GM18861 (cell line): Measurements from ENCODE around the gene WRAP73.

Source experiments
- ATAC-seq: cut with Tn5 transposase; IDR thresholded peaks from one replicate; pipeline ENCODE4 v1.9.1; 2021; ENCODE audit not compliant: unreplicated experiment

WRAP73 gene

GRCh38 chr1:3614755-3615742, 34.9 kb downstream of the WRAP73 start:
- ATAC-seq: no peak

- no peak for ATAC-seq
These were observed 37.8 kb downstream of the WRAP73 start for GRCh38 chr1:3612123-3612522.

- no peak for ATAC-seq
These were observed 38.5 kb downstream of the WRAP73 start, which contains the start of gene MEGF6 for GRCh38 chr1:3611170-3612019. Gene MEGF6, minus strand, starts transcription at chr1:3611508. Its CDS starts 240 bp downstream, at chr1:3611268.

GRCh38 chr1:3610527-3611169, 39.3 kb downstream of the WRAP73 start:
- ATAC-seq: no peak

GRCh38 chr1:3609769-3610526, 40.0 kb downstream of the WRAP73 start:
- no peak for ATAC-seq

- ATAC-seq: no peak
These were observed 40.7 kb downstream of the WRAP73 start for GRCh38 chr1:3609016-3609768.

GRCh38 chr1:3608154-3608553, 41.7 kb downstream of the WRAP73 start:
- no peak for ATAC-seq

GRCh38 chr1:3607703-3608065, 42.2 kb downstream of the WRAP73 start:
- ATAC-seq: no peak

GRCh38 chr1:3606779-3607702, 42.9 kb downstream of the WRAP73 start:
- no peak for ATAC-seq

- no peak for ATAC-seq
These were observed 44.7 kb downstream of the WRAP73 start for GRCh38 chr1:3604997-3605823.

- no peak for ATAC-seq
These were observed 45.4 kb downstream of the WRAP73 start for GRCh38 chr1:3604468-3604974.

- no peak for ATAC-seq
These were observed 46.1 kb downstream of the WRAP73 start for GRCh38 chr1:3603571-3604467.

- no peak for ATAC-seq
These were observed 46.7 kb downstream of the WRAP73 start for GRCh38 chr1:3603156-3603555.

GRCh38 chr1:3602375-3602774, 47.5 kb downstream of the WRAP73 start:
- no peak for ATAC-seq

GRCh38 chr1:3601743-3602142, 48.2 kb downstream of the WRAP73 start:
- ATAC-seq: no peak

GRCh38 chr1:3600354-3600753, 49.5 kb downstream of the WRAP73 start:
- ATAC-seq: no peak

GRCh38 chr1:3599816-3600215, 50.1 kb downstream of the WRAP73 start:
- ATAC-seq: no peak
